Small intestine (tissue), 7 donors: Measurements from ENCODE around the gene KRT14. TPM values are rescaled to one million over a fixed set of nuclear protein-coding genes. Genes with fewer than 3 reads are reported as not detected.
"Not testable (repeated sequence)": the region's sequence is repeated elsewhere in the genome, so short reads cannot be mapped to it uniquely, and the experiment has no call there.

ENCODE experiments used
- DNase-seq, 2 donors: peaks; one replicate each; pipeline versions ENCODE4 v3.0.0 to v3.0.0-alpha.2; 2013
- FAIRE-seq: peaks from 2 replicates; lab custom pipeline; 2012; peaks lifted over from hg19 to GRCh38; lab: Jason Lieb, UNC
- H3K27ac ChIP-seq, 3 donors: one replicate each; pipeline ENCODE4 v1.5.1; 2013; ENCODE audit warnings: low read length in 2 of 3, mild to moderate bottlenecking in 2 of 3, control low read depth in 1 of 3, inconsistent platforms in 1 of 3, low read depth in 1 of 3, moderate library complexity in 1 of 3
- H3K27me3 ChIP-seq, 3 donors: one replicate each; pipeline ENCODE4 v1.6.1; 2013; ENCODE audit warnings: low read length in 3 of 3, inconsistent platforms in 1 of 3; ENCODE audit not compliant: control insufficient read depth in 3 of 3, insufficient read depth in 3 of 3
- H3K36me3 ChIP-seq, 3 donors: one replicate each; pipeline ENCODE4 v1.6.1; 2013; ENCODE audit warnings: low read length in 3 of 3, inconsistent platforms in 1 of 3, low read depth in 1 of 3, mild to moderate bottlenecking in 1 of 3, moderate library complexity in 1 of 3; ENCODE audit not compliant: control insufficient read depth in 3 of 3, insufficient read depth in 2 of 3
- H3K4me1 ChIP-seq, 3 donors: one replicate each; pipeline ENCODE4 v1.6.1; 2013; ENCODE audit warnings: low read length in 2 of 3, inconsistent platforms in 1 of 3, low read depth in 1 of 3, mild to moderate bottlenecking in 1 of 3, moderate library complexity in 1 of 3; ENCODE audit not compliant: control insufficient read depth in 3 of 3, insufficient read depth in 2 of 3
- H3K4me3 ChIP-seq, 3 donors: one replicate each; pipeline ENCODE4 v1.5.1; 2013; ENCODE audit warnings: low read length in 3 of 3, control low read depth in 1 of 3, inconsistent platforms in 1 of 3, low read depth in 1 of 3, mild to moderate bottlenecking in 1 of 3, moderate library complexity in 1 of 3
- H3K9me3 ChIP-seq, 2 donors: one replicate each; pipeline ENCODE4 v1.6.1; 2013; ENCODE audit warnings: low read depth in 1 of 2, low read length in 1 of 2; ENCODE audit not compliant: control insufficient read depth in 2 of 2, insufficient read depth in 1 of 2
- WGBS, 3 donors: extraction: QIAGEN DNeasy Blood & Tissue Kit; methylation state at CpG; one replicate each; pipeline ENCODE4 v1.1.7; 2013; 5-methylcytosine and 5-hydroxymethylcytosine counted together
- polyA plus RNA-seq, 4 donors: library from polyadenylated mRNA; stranded (reverse) in 3 of 4; unstranded in 1 of 4; fragments of 200-250 nt in 3 of 4; fragments of 120-200 nt in 1 of 4; gene quantifications; one replicate each; pipeline versions ENCODE4 v1.2.1 to v1.2.3, GENCODE V29; 2013
- donor health status: healthy with polysubstance abuse.
- donor health status: control.
- donor health status: control.
- donor health status: Bipolar disorder and iron deficiency.
- donor health status: healthy.

Gene KRT14
- polyA plus RNA-seq, 4 donors, result 0.33 to 2.2 (median 1.1) TPM; not detected in 1

DNA sequence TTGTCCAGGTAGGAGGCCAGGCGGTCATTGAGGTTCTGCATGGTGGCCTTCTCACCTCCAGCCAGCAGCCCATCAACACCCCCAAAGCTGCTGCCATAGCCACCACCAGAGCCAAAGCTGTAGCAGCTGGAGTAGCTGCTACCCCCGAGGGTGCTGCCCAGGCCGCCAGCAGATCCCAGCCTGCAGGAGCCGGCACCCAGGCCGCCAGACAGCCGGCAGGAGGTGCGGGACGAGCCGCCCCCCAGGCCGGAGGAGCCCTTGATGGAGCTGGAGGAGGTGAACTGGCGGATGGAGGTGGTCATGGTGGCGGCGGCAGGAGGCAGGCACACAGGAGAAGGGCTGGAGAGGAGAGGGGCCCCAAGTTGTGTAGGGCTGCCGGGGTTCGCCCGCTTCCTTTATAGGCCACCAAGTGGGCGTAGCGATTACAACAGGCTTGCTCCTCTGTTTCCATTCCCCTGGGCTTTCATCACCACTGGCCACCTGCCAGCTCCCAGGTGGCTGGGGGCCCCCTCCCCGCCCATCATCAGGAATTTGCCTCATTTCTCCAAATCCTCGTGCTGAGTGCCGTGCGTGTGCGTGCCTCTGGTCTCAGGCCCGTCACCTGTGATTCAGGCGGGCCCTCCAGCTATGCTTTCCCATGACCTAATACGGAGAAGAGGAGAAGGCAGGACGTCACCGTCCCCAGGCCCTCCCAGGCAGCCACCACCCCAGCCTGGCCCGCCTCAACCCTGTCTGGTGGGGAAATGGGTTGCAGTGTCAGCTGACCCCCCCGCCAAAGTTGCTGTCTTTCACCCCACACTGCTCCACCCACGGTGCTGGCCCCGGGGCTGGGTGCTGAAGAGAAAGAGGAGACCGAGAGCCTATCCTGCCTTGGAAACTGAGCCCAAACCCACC, 37.8 kb upstream of the KRT14 start, which contains the start of gene KRT17:
TSS of gene KRT17 (minus strand) at position 368 of the 894 bp plus-strand sequence. CDS start at position 302, 66 bp downstream.
- Histone ChIP-seq H3K9me3 (no peaks in the 10 kb centered on the region), H3K4me3 (no peak within 1 kb of the TSS), H3K4me1 (no peaks in the 10 kb centered on the region), H3K27ac (no peak within 1 kb of the TSS), H3K36me3 (no peaks in the 10 kb centered on the region), H3K27me3 (no peaks in the 10 kb centered on the region)
- no peak for FAIRE-seq
- DNase-seq, result peak in 1 of 2 donors; percentile 38
- 50 to 67% (median 63%) methylated on average over 27 to 33 of the region's 33 CpGs for WGBS, 3 donors

GRCh38 chr17:41623184-41623861, 36.6 kb upstream of the KRT14 start:
- not testable (repeated sequence) for FAIRE-seq, H3K4me1 ChIP-seq, H3K27me3 ChIP-seq, H3K36me3 ChIP-seq, H3K4me3 ChIP-seq, H3K9me3 ChIP-seq, DNase-seq, H3K27ac ChIP-seq
- 63 to 74% (median 71%) methylated on average over 9 to 10 of the region's 10 CpGs for WGBS, 3 donors

DNA sequence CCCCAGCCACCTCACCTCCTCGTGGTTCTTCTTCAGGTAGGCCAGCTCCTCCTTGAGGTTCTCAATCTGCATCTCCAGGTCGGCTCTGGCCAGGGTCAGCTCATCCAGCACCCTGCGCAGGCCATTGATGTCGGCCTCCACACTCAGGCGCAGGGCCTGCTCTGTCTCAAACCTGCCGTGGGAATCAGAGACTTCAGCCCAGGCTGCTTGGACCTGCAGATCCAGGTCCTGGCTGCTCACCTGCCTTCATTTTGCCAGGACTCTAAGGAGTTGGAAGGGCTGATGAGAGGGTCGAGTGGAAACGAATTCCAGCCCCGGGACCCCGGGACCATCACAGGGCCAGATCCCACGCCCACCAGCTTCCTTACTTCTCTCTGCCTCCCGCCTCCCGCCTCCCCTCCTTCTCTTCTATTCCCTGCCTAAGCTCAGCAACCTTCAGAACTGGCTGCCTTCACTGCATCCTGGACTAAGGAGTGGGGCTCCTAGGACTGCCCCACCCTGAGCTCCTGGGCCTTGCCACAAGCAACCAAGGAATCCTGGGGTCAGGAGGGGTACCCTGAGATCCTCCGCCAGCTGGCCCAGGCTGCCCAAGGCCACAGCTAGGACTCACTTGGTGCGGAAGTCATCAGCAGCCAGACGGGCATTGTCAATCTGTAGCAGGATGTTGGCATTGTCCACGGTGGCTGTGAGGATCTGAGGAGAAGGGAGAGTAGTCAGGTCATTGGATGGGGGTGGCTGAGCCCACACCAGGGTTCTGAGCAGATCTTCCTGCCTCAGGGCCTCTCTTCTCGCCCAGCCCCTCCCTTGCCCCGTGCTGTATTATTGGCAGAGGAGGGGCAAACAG, 35.9 kb upstream of the KRT14 start:
- not testable (repeated sequence) for H3K4me1 ChIP-seq, H3K27ac ChIP-seq, H3K27me3 ChIP-seq, DNase-seq, H3K4me3 ChIP-seq, FAIRE-seq, H3K9me3 ChIP-seq, H3K36me3 ChIP-seq
- 75 to 80% (median 77%) methylated on average over 19 of the region's 19 CpGs for WGBS, 3 donors

- no peaks in the 10 kb centered on the region for H3K9me3 ChIP-seq
- no peak for FAIRE-seq
- peaks cover 0 to 7% (median 2%) of the 10 kb centered on the region in 3 donors for H3K27me3 ChIP-seq
- H3K4me3 ChIP-seq, result no peak overlapping the region
- H3K36me3 ChIP-seq, result no peaks in the 10 kb centered on the region
- no peaks in the 10 kb centered on the region for H3K4me1 ChIP-seq
- no peak overlapping the region for H3K27ac ChIP-seq
- 26 to 81% (median 52%) methylated on average over 2 of the region's 2 CpGs for WGBS, 3 donors
- no peak for DNase-seq
Observed at GRCh38 chr17:41621916-41622315, 35.2 kb upstream of the KRT14 start.

DNA sequence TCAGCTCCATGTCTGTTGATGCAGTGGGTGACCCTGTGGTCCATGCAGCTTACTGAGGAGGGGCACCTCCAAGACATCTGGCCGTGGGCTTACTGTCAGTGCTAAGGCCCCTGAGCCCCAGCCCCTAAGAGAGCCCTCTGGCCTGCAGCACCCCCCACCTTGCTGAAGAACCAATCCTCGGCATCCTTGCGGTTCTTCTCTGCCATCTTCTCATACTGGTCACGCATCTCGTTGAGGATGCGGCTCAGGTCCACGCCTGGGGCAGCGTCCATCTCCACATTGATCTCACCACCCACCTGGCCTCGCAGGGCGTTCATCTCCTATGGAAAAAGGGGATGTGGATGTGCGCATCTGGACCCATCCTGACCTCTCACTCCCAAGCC, 34.7 kb upstream of the KRT14 start:
- H3K4me3 ChIP-seq, FAIRE-seq, H3K27ac ChIP-seq, H3K4me1 ChIP-seq, H3K36me3 ChIP-seq, H3K9me3 ChIP-seq, DNase-seq, H3K27me3 ChIP-seq: not testable (repeated sequence)
- WGBS, 3 donors, result 90 to 98% (median 91%) methylated on average over 11 of the region's 11 CpGs

GRCh38 chr17:41620583-41621434, 34.1 kb upstream of the KRT14 start:
- Histone ChIP-seq H3K4me3 (no peak overlapping the region), H3K27me3 (peaks cover 0 to 9% (median 2%) of the 10 kb centered on the region in 3 donors), H3K4me1 (no peaks in the 10 kb centered on the region), H3K36me3 (no peaks in the 10 kb centered on the region), H3K9me3 (no peaks in the 10 kb centered on the region), H3K27ac (no peak overlapping the region)
- FAIRE-seq (no peak), DNase-seq (no peak)
- 78 to 82% (median 82%) methylated on average over 21 of the region's 21 CpGs for WGBS, 3 donors

- not testable (repeated sequence) for H3K4me3 ChIP-seq, H3K9me3 ChIP-seq, H3K27me3 ChIP-seq, H3K36me3 ChIP-seq, FAIRE-seq, DNase-seq, H3K4me1 ChIP-seq, H3K27ac ChIP-seq
- 76 to 83% (median 78%) methylated on average over 6 of the region's 6 CpGs for WGBS, 3 donors
Observed at GRCh38 chr17:41619927-41620582, 33.4 kb upstream of the KRT14 start.
